GM12891 (cell line): ENCODE measurements around the gene ARHGAP26.

Source experiments
- POLR2A ChIP-seq: IDR thresholded peaks from 2 replicates; pipeline ENCODE4 v1.6.1; 2011; ENCODE audit warnings: low read depth, low read length, control low read depth
- POLR2AphosphoS5 ChIP-seq: IDR thresholded peaks from 2 replicates; pipeline ENCODE4 v1.6.1; 2011; ENCODE audit warnings: low read depth, low read length, control low read depth
- SPI1 ChIP-seq: IDR thresholded peaks from 2 replicates; pipeline ENCODE4 v1.6.1; 2011; ENCODE audit warnings: low read depth, low read length, control low read depth
- TAF1 ChIP-seq: IDR thresholded peaks from 2 replicates; pipeline ENCODE4 v1.6.1; 2011; ENCODE audit warnings: low read depth, low read length, control low read depth

DNA sequence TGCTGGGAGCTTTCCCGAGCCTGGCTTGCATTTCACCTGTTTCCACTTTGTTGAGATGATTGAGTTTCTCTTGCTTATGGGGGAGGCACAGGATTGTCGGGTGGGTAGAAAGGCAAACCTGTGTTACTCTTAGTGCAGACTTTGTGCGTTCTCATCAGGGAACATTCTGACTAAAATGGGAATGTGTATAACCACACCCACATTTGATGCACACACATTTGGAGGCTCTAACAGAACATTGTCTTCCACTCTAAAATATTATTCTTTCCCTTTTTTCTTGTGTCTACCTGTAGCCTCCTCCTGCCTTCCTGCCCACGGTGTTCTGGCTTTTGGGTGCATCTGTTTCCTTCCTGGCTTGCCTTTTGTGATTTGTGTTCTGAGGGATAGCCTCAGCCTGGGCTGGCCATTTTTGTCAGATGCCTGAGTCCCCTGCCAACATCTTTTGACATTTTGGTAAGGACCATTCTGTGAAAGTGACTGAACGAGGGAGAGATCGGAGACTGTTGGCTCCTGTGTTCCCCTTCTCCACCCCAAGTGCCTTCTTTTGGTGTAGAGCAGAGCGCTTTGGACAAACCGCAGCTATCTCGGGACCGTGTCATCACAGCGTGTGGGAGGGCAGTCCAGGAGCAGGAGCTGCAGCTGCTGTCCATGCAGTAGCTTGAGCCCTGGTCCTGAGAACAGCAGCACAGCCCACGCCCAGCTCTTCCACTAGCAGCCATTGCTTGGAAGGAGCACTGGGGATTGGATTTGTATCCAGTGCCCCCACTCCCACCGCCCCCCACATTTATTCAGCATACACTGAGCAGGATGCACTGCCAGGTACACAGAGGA is 101.4 kb downstream of the ARHGAP26 start:
- TF ChIP-seq POLR2A (no peak), POLR2AphosphoS5 (no peak), SPI1 (no peak), TAF1 (no peak)
